GM23338 (cell line): Measurements from ENCODE around the gene IFNW1. TPM values are rescaled to one million over a fixed set of nuclear protein-coding genes. Genes with fewer than 3 reads are reported as not detected.

Experiments used
- ATAC-seq: fragments of 200-7000 bp; cut with Tn5 transposase; 3 replicates; pipeline ENCODE4 v1.9.1; 2020
- DNase-seq: peaks from one replicate; pipeline ENCODE4 v3.0.0-alpha.2; 2015; ENCODE audit warnings: low spot score
- H2AFZ ChIP-seq: fragments of 200-600 bp; sonication (generic); 2 replicates; pipeline ENCODE4 v1.8.0; 2016; ENCODE audit warnings: antibody characterized with exemption, mild to moderate bottlenecking, moderate library complexity
- H3F3A ChIP-seq: fragments of 200-600 bp; sonication (generic); replicated peaks from 2 replicates; pipeline ENCODE4 v1.8.0; 2017; ENCODE audit warnings: antibody characterized with exemption, mixed run types, low read depth
- H3K27ac ChIP-seq: fragments of 200-600 bp; sonication (generic); 2 replicates; pipeline ENCODE4 v1.6.1; 2016; ENCODE audit warnings: low read depth
- H3K27me3 ChIP-seq: fragments of 200-600 bp; sonication (generic); 2 replicates; pipeline ENCODE4 v1.8.0; 2016; ENCODE audit warnings: mild to moderate bottlenecking, mixed run types, moderate library complexity; ENCODE audit not compliant: insufficient read depth
- H3K36me3 ChIP-seq: fragments of 200-600 bp; sonication (generic); 2 replicates; pipeline ENCODE4 v1.8.0; 2016; ENCODE audit warnings: mild to moderate bottlenecking; ENCODE audit not compliant: insufficient read depth
- H3K4me1 ChIP-seq: fragments of 200-600 bp; sonication (generic); 2 replicates; pipeline ENCODE4 v1.8.0; 2016; ENCODE audit warnings: mild to moderate bottlenecking, moderate library complexity; ENCODE audit not compliant: insufficient read depth
- H3K4me2 ChIP-seq: fragments of 200-600 bp; sonication (generic); 2 replicates; pipeline ENCODE4 v1.7.1; 2017; ENCODE audit warnings: mixed run types
- H3K4me3 ChIP-seq: fragments of 200-600 bp; sonication (generic); 2 replicates; pipeline ENCODE4 v1.6.1; 2016; ENCODE audit warnings: mixed run types
- H3K79me2 ChIP-seq: fragments of 200-600 bp; sonication (generic); replicated peaks from 2 replicates; pipeline ENCODE4 v1.8.0; 2017; ENCODE audit warnings: mild to moderate bottlenecking; ENCODE audit not compliant: insufficient read depth
- H3K9me2 ChIP-seq: fragments of 200-600 bp; sonication (generic); 2 replicates; pipeline ENCODE4 v1.8.0; 2017; ENCODE audit not compliant: insufficient read depth
- H4K20me1 ChIP-seq: fragments of 200-600 bp; sonication (generic); replicated peaks from 2 replicates; pipeline ENCODE4 v1.8.0; 2017; ENCODE audit warnings: mild to moderate bottlenecking; ENCODE audit not compliant: insufficient read depth
- H3K27ac Mint-ChIP-seq: 2 replicates; pipeline ENCODE4 v1.8.0; 2020; ENCODE audit warnings: inconsistent platforms, mild to moderate bottlenecking, moderate library complexity, mixed read lengths
- H3K27me3 Mint-ChIP-seq: 3 replicates; pipeline ENCODE4 v1.8.0; 2022; ENCODE audit warnings: low read depth, mild to moderate bottlenecking, moderate library complexity, mixed read lengths, inconsistent platforms; ENCODE audit not compliant: insufficient read depth, poor library complexity
- H3K36me3 Mint-ChIP-seq: 3 replicates; pipeline ENCODE4 v1.8.0; 2021; ENCODE audit warnings: low read depth, mild to moderate bottlenecking, inconsistent platforms, moderate library complexity, mixed read lengths
- H3K4me1 Mint-ChIP-seq: 3 replicates; pipeline ENCODE4 v1.8.0; 2020; ENCODE audit warnings: mild to moderate bottlenecking, inconsistent platforms, mixed read lengths
- H3K4me3 Mint-ChIP-seq: 3 replicates; pipeline ENCODE4 v1.8.0; 2021; ENCODE audit warnings: moderate library complexity, mild to moderate bottlenecking, inconsistent platforms, mixed read lengths
- H3K9me3 Mint-ChIP-seq: 3 replicates; pipeline ENCODE4 v1.8.0; 2020; ENCODE audit warnings: moderate library complexity, mild to moderate bottlenecking, inconsistent platforms, mixed read lengths
- CREB1 ChIP-seq: fragments of 250-450 bp; sonication (Bioruptor Pico); IDR thresholded peaks from 2 replicates; pipeline ENCODE4 v1.5.0; 2020; ENCODE audit warnings: low read depth, mild to moderate bottlenecking, moderate library complexity
- ETS1 ChIP-seq: IDR thresholded peaks from 2 replicates; pipeline ENCODE4 v1.6.1; 2016; ENCODE audit warnings: antibody characterized with exemption
- EZH2 ChIP-seq: fragments of 200-600 bp; sonication (generic); IDR thresholded peaks from one replicate; pipeline ENCODE4 v1.8.0; 2017; ENCODE audit warnings: antibody characterized with exemption, mild to moderate bottlenecking, low read depth; ENCODE audit not compliant: unreplicated experiment
- JUNB ChIP-seq: IDR thresholded peaks from one replicate; pipeline ENCODE4 v1.6.1; 2016; ENCODE audit warnings: antibody characterized with exemption; ENCODE audit not compliant: unreplicated experiment
- NANOG ChIP-seq: IDR thresholded peaks from 2 replicates; pipeline ENCODE4 v1.6.1; 2016; ENCODE audit warnings: antibody characterized with exemption, borderline replicate concordance
- POLR2AphosphoS5 ChIP-seq: IDR thresholded peaks from 2 replicates; pipeline ENCODE4 v1.6.1; 2016; ENCODE audit warnings: antibody characterized with exemption, low read depth
- STAT1 ChIP-seq: IDR thresholded peaks from one replicate; pipeline ENCODE4 v1.6.1; 2016; ENCODE audit warnings: antibody characterized with exemption; ENCODE audit not compliant: unreplicated experiment
- ZNF114 ChIP-seq: fragments of 250-450 bp; sonication (Bioruptor Pico); IDR thresholded peaks from 2 replicates; pipeline ENCODE4 v1.5.0; 2020; ENCODE audit warnings: mild to moderate bottlenecking, moderate library complexity
- ZNF331 ChIP-seq: fragments of 250-450 bp; sonication (Bioruptor Pico); IDR thresholded peaks from 2 replicates; pipeline ENCODE4 v1.5.0; 2020; ENCODE audit warnings: low read depth, mild to moderate bottlenecking, moderate library complexity
- polyA plus RNA-seq: library from polyadenylated mRNA; unstranded; fragments of >200 nt; fragmentation: Nextera tagmentation; extraction: Ambion mirVana; gene quantifications from 2 replicates; pipeline ENCODE4 v1.2.1, GENCODE V29; 2016
- total RNA-seq: library from RNA; depleted of rRNA; stranded (reverse); fragments of >200 nt; shearing (Covaris generic); gene quantifications from 2 replicates; pipeline ENCODE4 v1.2.3, GENCODE V29; 2014
- TF ChIP-seq, protein P1 (sequence below), 2 experiments: fragments of 200-600 bp in 1 of 2; sonication (generic) in 1 of 2; conservative IDR thresholded peaks; 2 replicates each; pipeline versions ENCODE4 v1.5.1 to v1.6.1; 2016 to 2017; ENCODE audit warnings: antibody characterized with exemption in 2 of 2, low read depth in 2 of 2, mild to moderate bottlenecking in 2 of 2, moderate library complexity in 1 of 2
- TF ChIP-seq, protein P2 (sequence below): fragments of 250-450 bp; sonication (Bioruptor Pico); IDR thresholded peaks from 2 replicates; pipeline ENCODE4 v1.5.0; 2020; ENCODE audit warnings: mild to moderate bottlenecking, moderate library complexity

The IFNW1 gene
- total and polyA plus RNA-seq, 2 experiments from 2014 or later, result not detected

GRCh38 chr9:21172156-21172555, 30.5 kb upstream of the IFNW1 start:
- H2AFZ ChIP-seq, result no peak overlapping the region
- H3K27ac ChIP-seq, result no peak overlapping the region
- no peak for ATAC-seq
- H3K27me3 ChIP-seq, result no peaks in the 10 kb centered on the region
- no peaks in the 10 kb centered on the region for H3K79me2 ChIP-seq
- no peaks in the 10 kb centered on the region for H3F3A ChIP-seq
- no peak overlapping the region for H3K27ac Mint-ChIP-seq
- H3K27me3 Mint-ChIP-seq, result peaks cover 1% of the 10 kb centered on the region
- H3K4me2 ChIP-seq, result no peak overlapping the region
- H3K4me1 Mint-ChIP-seq, result no peaks in the 10 kb centered on the region
- H4K20me1 ChIP-seq, result no peaks in the 10 kb centered on the region
- H3K9me2 ChIP-seq, result no peaks in the 10 kb centered on the region
- H3K4me3 Mint-ChIP-seq, result no peak overlapping the region
- H3K36me3 Mint-ChIP-seq, result no peaks in the 10 kb centered on the region
- DNase-seq, result no peak
- no peak overlapping the region for H3K4me3 ChIP-seq
- H3K36me3 ChIP-seq, result no peaks in the 10 kb centered on the region
- TF ChIP-seq EZH2, result no peak
- no peak for TF ChIP-seq NANOG
- no peak for TF ChIP-seq ETS1
- H3K9me3 Mint-ChIP-seq, result no peaks in the 10 kb centered on the region
- H3K4me1 ChIP-seq, result no peaks in the 10 kb centered on the region

- Histone ChIP-seq H2AFZ (no peak overlapping the region), H4K20me1 (no peaks in the 10 kb centered on the region), H3K4me2 (no peak overlapping the region), H3K79me2 (no peaks in the 10 kb centered on the region), H3K27me3 (no peaks in the 10 kb centered on the region), H3K36me3 (no peaks in the 10 kb centered on the region), H3K4me3 (no peak overlapping the region), H3F3A (no peaks in the 10 kb centered on the region), H3K27ac (no peak overlapping the region), H3K4me1 (no peaks in the 10 kb centered on the region), H3K9me2 (no peaks in the 10 kb centered on the region)
- ATAC-seq (no peak), DNase-seq (no peak)
- H3K27me3 Mint-ChIP-seq, result peaks cover 1% of the 10 kb centered on the region
- no peaks in the 10 kb centered on the region for H3K4me1 Mint-ChIP-seq
- no peak overlapping the region for H3K27ac Mint-ChIP-seq
- H3K36me3 Mint-ChIP-seq, result no peaks in the 10 kb centered on the region
- no peak overlapping the region for H3K4me3 Mint-ChIP-seq
- H3K9me3 Mint-ChIP-seq, result no peaks in the 10 kb centered on the region
- TF ChIP-seq POLR2AphosphoS5, result no peak
- no peak for TF ChIP-seq JUNB
- TF ChIP-seq, protein P1, sequence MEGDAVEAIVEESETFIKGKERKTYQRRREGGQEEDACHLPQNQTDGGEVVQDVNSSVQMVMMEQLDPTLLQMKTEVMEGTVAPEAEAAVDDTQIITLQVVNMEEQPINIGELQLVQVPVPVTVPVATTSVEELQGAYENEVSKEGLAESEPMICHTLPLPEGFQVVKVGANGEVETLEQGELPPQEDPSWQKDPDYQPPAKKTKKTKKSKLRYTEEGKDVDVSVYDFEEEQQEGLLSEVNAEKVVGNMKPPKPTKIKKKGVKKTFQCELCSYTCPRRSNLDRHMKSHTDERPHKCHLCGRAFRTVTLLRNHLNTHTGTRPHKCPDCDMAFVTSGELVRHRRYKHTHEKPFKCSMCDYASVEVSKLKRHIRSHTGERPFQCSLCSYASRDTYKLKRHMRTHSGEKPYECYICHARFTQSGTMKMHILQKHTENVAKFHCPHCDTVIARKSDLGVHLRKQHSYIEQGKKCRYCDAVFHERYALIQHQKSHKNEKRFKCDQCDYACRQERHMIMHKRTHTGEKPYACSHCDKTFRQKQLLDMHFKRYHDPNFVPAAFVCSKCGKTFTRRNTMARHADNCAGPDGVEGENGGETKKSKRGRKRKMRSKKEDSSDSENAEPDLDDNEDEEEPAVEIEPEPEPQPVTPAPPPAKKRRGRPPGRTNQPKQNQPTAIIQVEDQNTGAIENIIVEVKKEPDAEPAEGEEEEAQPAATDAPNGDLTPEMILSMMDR (conservative IDR thresholded peaks at IDR 0.05; ENCODE audit: low read depth in 2 of 2), result no peak
- no peak for TF ChIP-seq CREB1
- TF ChIP-seq ZNF331 (CRISPR knock-in tag), result no peak
- TF ChIP-seq, protein P2, sequence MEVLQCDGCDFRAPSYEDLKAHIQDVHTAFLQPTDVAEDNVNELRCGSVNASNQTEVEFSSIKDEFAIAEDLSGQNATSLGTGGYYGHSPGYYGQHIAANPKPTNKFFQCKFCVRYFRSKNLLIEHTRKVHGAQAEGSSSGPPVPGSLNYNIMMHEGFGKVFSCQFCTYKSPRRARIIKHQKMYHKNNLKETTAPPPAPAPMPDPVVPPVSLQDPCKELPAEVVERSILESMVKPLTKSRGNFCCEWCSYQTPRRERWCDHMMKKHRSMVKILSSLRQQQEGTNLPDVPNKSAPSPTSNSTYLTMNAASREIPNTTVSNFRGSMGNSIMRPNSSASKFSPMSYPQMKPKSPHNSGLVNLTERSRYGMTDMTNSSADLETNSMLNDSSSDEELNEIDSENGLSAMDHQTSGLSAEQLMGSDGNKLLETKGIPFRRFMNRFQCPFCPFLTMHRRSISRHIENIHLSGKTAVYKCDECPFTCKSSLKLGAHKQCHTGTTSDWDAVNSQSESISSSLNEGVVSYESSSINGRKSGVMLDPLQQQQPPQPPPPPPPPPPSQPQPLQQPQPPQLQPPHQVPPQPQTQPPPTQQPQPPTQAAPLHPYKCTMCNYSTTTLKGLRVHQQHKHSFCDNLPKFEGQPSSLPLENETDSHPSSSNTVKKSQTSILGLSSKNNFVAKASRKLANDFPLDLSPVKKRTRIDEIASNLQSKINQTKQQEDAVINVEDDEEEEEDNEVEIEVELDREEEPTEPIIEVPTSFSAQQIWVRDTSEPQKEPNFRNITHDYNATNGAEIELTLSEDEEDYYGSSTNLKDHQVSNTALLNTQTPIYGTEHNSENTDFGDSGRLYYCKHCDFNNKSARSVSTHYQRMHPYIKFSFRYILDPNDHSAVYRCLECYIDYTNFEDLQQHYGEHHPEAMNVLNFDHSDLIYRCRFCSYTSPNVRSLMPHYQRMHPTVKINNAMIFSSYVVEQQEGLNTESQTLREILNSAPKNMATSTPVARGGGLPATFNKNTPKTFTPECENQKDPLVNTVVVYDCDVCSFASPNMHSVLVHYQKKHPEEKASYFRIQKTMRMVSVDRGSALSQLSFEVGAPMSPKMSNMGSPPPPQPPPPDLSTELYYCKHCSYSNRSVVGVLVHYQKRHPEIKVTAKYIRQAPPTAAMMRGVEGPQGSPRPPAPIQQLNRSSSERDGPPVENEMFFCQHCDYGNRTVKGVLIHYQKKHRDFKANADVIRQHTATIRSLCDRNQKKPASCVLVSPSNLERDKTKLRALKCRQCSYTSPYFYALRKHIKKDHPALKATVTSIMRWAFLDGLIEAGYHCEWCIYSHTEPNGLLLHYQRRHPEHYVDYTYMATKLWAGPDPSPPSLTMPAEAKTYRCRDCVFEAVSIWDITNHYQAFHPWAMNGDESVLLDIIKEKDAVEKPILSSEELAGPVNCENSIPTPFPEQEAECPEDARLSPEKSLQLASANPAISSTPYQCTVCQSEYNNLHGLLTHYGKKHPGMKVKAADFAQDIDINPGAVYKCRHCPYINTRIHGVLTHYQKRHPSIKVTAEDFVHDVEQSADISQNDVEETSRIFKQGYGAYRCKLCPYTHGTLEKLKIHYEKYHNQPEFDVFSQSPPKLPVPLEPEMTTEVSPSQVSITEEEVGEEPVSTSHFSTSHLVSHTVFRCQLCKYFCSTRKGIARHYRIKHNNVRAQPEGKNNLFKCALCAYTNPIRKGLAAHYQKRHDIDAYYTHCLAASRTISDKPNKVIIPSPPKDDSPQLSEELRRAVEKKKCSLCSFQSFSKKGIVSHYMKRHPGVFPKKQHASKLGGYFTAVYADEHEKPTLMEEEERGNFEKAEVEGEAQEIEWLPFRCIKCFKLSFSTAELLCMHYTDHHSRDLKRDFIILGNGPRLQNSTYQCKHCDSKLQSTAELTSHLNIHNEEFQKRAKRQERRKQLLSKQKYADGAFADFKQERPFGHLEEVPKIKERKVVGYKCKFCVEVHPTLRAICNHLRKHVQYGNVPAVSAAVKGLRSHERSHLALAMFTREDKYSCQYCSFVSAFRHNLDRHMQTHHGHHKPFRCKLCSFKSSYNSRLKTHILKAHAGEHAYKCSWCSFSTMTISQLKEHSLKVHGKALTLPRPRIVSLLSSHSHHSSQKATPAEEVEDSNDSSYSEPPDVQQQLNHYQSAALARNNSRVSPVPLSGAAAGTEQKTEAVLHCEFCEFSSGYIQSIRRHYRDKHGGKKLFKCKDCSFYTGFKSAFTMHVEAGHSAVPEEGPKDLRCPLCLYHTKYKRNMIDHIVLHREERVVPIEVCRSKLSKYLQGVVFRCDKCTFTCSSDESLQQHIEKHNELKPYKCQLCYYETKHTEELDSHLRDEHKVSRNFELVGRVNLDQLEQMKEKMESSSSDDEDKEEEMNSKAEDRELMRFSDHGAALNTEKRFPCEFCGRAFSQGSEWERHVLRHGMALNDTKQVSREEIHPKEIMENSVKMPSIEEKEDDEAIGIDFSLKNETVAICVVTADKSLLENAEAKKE (CRISPR knock-in tag), result no peak
- no peak for TF ChIP-seq STAT1
- TF ChIP-seq ZNF114 (CRISPR knock-in tag), result no peak
- TF ChIP-seq NANOG, result no peak
- TF ChIP-seq ETS1, result no peak
These were observed 29.7 kb upstream of the IFNW1 start for GRCh38 chr9:21171351-21171750.
